Smooth muscle cell (in vitro differentiated cells): ENCODE data around the gene GSG1. TPM values are rescaled to one million over a fixed set of nuclear protein-coding genes. Genes with fewer than 3 reads are reported as not detected.

Experiments
- DNase-seq: peaks from one replicate; lab custom pipeline; 2025; ENCODE audit not compliant: unreplicated experiment; lab: John Stamatoyannopoulos, UW
- H2AFZ ChIP-seq: fragments of 200-600 bp; sonication (generic); 2 replicates; pipeline ENCODE4 v1.6.0; 2016; ENCODE audit warnings: antibody characterized with exemption, low read depth, mild to moderate bottlenecking
- H3F3A ChIP-seq: fragments of 200-600 bp; sonication (generic); 2 replicates; pipeline ENCODE4 v1.6.0; 2017; ENCODE audit warnings: antibody characterized with exemption, low read depth
- H3K27ac ChIP-seq: fragments of 200-600 bp; sonication (generic); 2 replicates; pipeline ENCODE4 v1.5.1; 2016; ENCODE audit warnings: low read depth, mild to moderate bottlenecking
- H3K27me3 ChIP-seq: fragments of 200-600 bp; sonication (generic); 2 replicates; pipeline ENCODE4 v1.6.1; 2016; ENCODE audit warnings: low read depth, mild to moderate bottlenecking
- H3K36me3 ChIP-seq: fragments of 200-600 bp; sonication (generic); 2 replicates; pipeline ENCODE4 v1.5.1; 2016; ENCODE audit warnings: low read depth
- H3K4me1 ChIP-seq: fragments of 200-600 bp; sonication (generic); 2 replicates; pipeline ENCODE4 v1.5.1; 2016; ENCODE audit warnings: low read depth
- H3K4me2 ChIP-seq: fragments of 200-600 bp; sonication (generic); 2 replicates; pipeline ENCODE4 v1.6.0; 2016; ENCODE audit warnings: mild to moderate bottlenecking
- H3K4me3 ChIP-seq: fragments of 200-600 bp; sonication (generic); 2 replicates; pipeline ENCODE4 v1.5.1; 2016; ENCODE audit warnings: mild to moderate bottlenecking
- H3K79me2 ChIP-seq: fragments of 200-600 bp; sonication (generic); 2 replicates; pipeline ENCODE4 v1.6.0; 2016; ENCODE audit warnings: low read depth, mild to moderate bottlenecking
- H3K9ac ChIP-seq: fragments of 200-600 bp; sonication (generic); 2 replicates; pipeline ENCODE4 v1.6.0; 2016; ENCODE audit warnings: low read depth
- H3K9me3 ChIP-seq: fragments of 200-600 bp; sonication (generic); replicated peaks from 2 replicates; pipeline ENCODE4 v1.5.1; 2016; ENCODE audit warnings: low read depth
- H4K20me1 ChIP-seq: fragments of 200-600 bp; sonication (generic); 2 replicates; pipeline ENCODE4 v1.6.0; 2016; ENCODE audit warnings: low read depth
- CTCF ChIP-seq: fragments of 200-600 bp; sonication (generic); IDR thresholded peaks from 2 replicates; pipeline ENCODE4 v1.5.1; 2017; ENCODE audit warnings: borderline replicate concordance, mild to moderate bottlenecking, antibody characterized with exemption; ENCODE audit not compliant: insufficient read depth, poor library complexity, severe bottlenecking
- WGBS: methylation state at CpG from one replicate; pipeline ENCODE4 v1.1.7; 2016; ENCODE audit warnings: low lambda C conversion rate; 5-methylcytosine and 5-hydroxymethylcytosine counted together
- polyA plus RNA-seq: library from polyadenylated mRNA; unstranded; fragments of >200 nt; fragmentation: Nextera tagmentation; extraction: Ambion mirVana; gene quantifications from 2 replicates; pipeline ENCODE4 v1.2.1, GENCODE V29; 2016
- total RNA-seq: library from RNA; depleted of rRNA; stranded (reverse); fragments of >200 nt; gene quantifications from 2 replicates; pipeline ENCODE4 v1.2.3, GENCODE V29; 2014

Gene GSG1
- total and polyA plus RNA-seq, 2 experiments from 2014 or later, result not detected

GRCh38 chr12:13149411-13149810 is 45.9 kb upstream of the GSG1 start:
- H3K27ac ChIP-seq, result no peak overlapping the region
- H3K4me1 ChIP-seq, result no peaks in the 10 kb centered on the region
- peaks cover 4% of the 10 kb centered on the region for H3F3A ChIP-seq
- H3K9ac ChIP-seq, result no peak overlapping the region
- no peaks in the 10 kb centered on the region for H3K9me3 ChIP-seq
- no peak for DNase-seq
- over 99% methylated on average over 4 of the region's 4 CpGs for WGBS
- no peaks in the 10 kb centered on the region for H4K20me1 ChIP-seq
- H3K27me3 ChIP-seq, result no peaks in the 10 kb centered on the region
- no peak overlapping the region for H3K4me3 ChIP-seq
- no peak overlapping the region for H3K4me2 ChIP-seq
- H2AFZ ChIP-seq, result no peak overlapping the region
- H3K36me3 ChIP-seq, result no peaks in the 10 kb centered on the region
- no peaks in the 10 kb centered on the region for H3K79me2 ChIP-seq
- no peak for TF ChIP-seq CTCF

GRCh38 chr12:13148485-13148847 is 45.0 kb upstream of the GSG1 start:
- peak overlapping the region; percentile 57 for H3K4me2 ChIP-seq
- no peak for TF ChIP-seq CTCF
- no peak overlapping the region for H3K9ac ChIP-seq
- H3K9me3 ChIP-seq, result no peaks in the 10 kb centered on the region
- no peaks in the 10 kb centered on the region for H3K27me3 ChIP-seq
- H2AFZ ChIP-seq, result no peak overlapping the region
- DNase-seq, result no peak
- 86% methylated on average over 3 of the region's 3 CpGs for WGBS
- H3K4me3 ChIP-seq, result no peak overlapping the region
- no peaks in the 10 kb centered on the region for H3K79me2 ChIP-seq
- H3K27ac ChIP-seq, result no peak overlapping the region
- no peaks in the 10 kb centered on the region for H4K20me1 ChIP-seq
- no peaks in the 10 kb centered on the region for H3K36me3 ChIP-seq
- peaks cover 2% of the 10 kb centered on the region for H3F3A ChIP-seq
- H3K4me1 ChIP-seq, result no peaks in the 10 kb centered on the region

GRCh38 chr12:13147688-13148484 is 44.4 kb upstream of the GSG1 start:
- no peak overlapping the region for H3K27ac ChIP-seq
- DNase-seq, result no peak
- WGBS, result 34% methylated on average over 12 of the region's 12 CpGs
- no peaks in the 10 kb centered on the region for H3K9me3 ChIP-seq
- TF ChIP-seq CTCF, result no peak
- peak overlapping the region; percentile 57 for H3K4me2 ChIP-seq
- no peaks in the 10 kb centered on the region for H3K36me3 ChIP-seq
- H3K4me3 ChIP-seq, result no peak overlapping the region
- no peaks in the 10 kb centered on the region for H3K79me2 ChIP-seq
- H2AFZ ChIP-seq, result peak overlapping the region; percentile 55
- H4K20me1 ChIP-seq, result no peaks in the 10 kb centered on the region
- no peaks in the 10 kb centered on the region for H3K4me1 ChIP-seq
- H3K27me3 ChIP-seq, result no peaks in the 10 kb centered on the region
- H3F3A ChIP-seq, result peaks cover 2% of the 10 kb centered on the region
- H3K9ac ChIP-seq, result no peak overlapping the region
